CD14-positive monocyte (primary cell): Measurements from ENCODE around the gene DTX4. TPM values are rescaled to one million over a fixed set of nuclear protein-coding genes. Genes with fewer than 3 reads are reported as not detected.

ENCODE experiments used
- DNase-seq, 3 donors: peaks; one replicate each; pipeline ENCODE4 v3.0.0-alpha.2; 2011 to 2022
- H2AFZ ChIP-seq: 2 replicates; pipeline ENCODE4 v1.6.0; 2012; ENCODE audit warnings: mild to moderate bottlenecking, low read depth, low read length, inconsistent platforms; ENCODE audit not compliant: insufficient read depth, poor library complexity, severe bottlenecking
- H3K27ac ChIP-seq, 2 donors: 1 replicate in 1 of 2; 2 replicates in 1 of 2; pipeline ENCODE4 v1.5.1; 2012 to 2013; ENCODE audit warnings: low read length in 2 of 2, control low read depth in 1 of 2, inconsistent platforms in 1 of 2, low read depth in 1 of 2, mild to moderate bottlenecking in 1 of 2
- H3K27me3 ChIP-seq, 2 donors: one replicate each; pipeline versions ENCODE4 v1.6.0 to v1.6.1; 2011 to 2013; ENCODE audit warnings: low read length in 2 of 2; ENCODE audit not compliant: control insufficient read depth in 2 of 2, insufficient read depth in 2 of 2
- H3K36me3 ChIP-seq, 2 donors: replicated peaks in 1 of 2; 1 replicate in 1 of 2; 2 replicates in 1 of 2; pipeline versions ENCODE4 v1.5.1 to v1.6.1; 2012 to 2013; ENCODE audit warnings: low read length in 2 of 2, control low read depth in 1 of 2, inconsistent platforms in 1 of 2, mild to moderate bottlenecking in 1 of 2; ENCODE audit not compliant: insufficient read depth in 2 of 2, control insufficient read depth in 1 of 2
- H3K4me1 ChIP-seq, 2 donors: 1 replicate in 1 of 2; 2 replicates in 1 of 2; pipeline versions ENCODE4 v1.5.1 to v1.6.1; 2012 to 2013; ENCODE audit warnings: low read length in 2 of 2, control low read depth in 1 of 2, inconsistent platforms in 1 of 2, mild to moderate bottlenecking in 1 of 2, moderate library complexity in 1 of 2; ENCODE audit not compliant: insufficient read depth in 2 of 2, control insufficient read depth in 1 of 2
- H3K4me2 ChIP-seq: replicated peaks from 2 replicates; pipeline ENCODE3; 2012; ENCODE audit warnings: low read length, moderate library complexity, mild to moderate bottlenecking; ENCODE audit not compliant: poor library complexity, severe bottlenecking; ENCODE audit errors: extremely low read depth
- H3K4me3 ChIP-seq, 3 experiments: fragments of 200-600 bp in 1 of 3; sonication (generic) in 1 of 3; replicated peaks in 1 of 3; 1 replicate in 2 of 3; 2 replicates in 1 of 3; pipeline ENCODE4 v1.5.1; 2011 to 2013; ENCODE audit warnings: low read length in 3 of 3, mild to moderate bottlenecking in 3 of 3, control low read depth in 2 of 3, low read depth in 2 of 3, inconsistent platforms in 1 of 3, moderate library complexity in 1 of 3
- H3K79me2 ChIP-seq: 2 replicates; pipeline ENCODE4 v1.6.0; 2012; ENCODE audit warnings: mild to moderate bottlenecking, control low read depth, inconsistent platforms, low read length, moderate library complexity; ENCODE audit not compliant: insufficient read depth
- H3K9ac ChIP-seq: 2 replicates; pipeline ENCODE4 v1.6.0; 2017; ENCODE audit warnings: low read length, mild to moderate bottlenecking; ENCODE audit not compliant: insufficient read depth, poor library complexity, severe bottlenecking
- H3K9me3 ChIP-seq, 2 donors: replicated peaks in 1 of 2; 1 replicate in 1 of 2; 2 replicates in 1 of 2; pipeline versions ENCODE4 v1.5.1 to v1.6.1; 2012 to 2013; ENCODE audit warnings: low read length in 2 of 2, control low read depth in 1 of 2; ENCODE audit not compliant: control insufficient read depth in 1 of 2, insufficient read depth in 1 of 2
- H4K20me1 ChIP-seq: 2 replicates; pipeline ENCODE4 v1.6.0; 2012; ENCODE audit warnings: mild to moderate bottlenecking, low read length, control low read depth, moderate library complexity; ENCODE audit not compliant: insufficient read depth
- H3K27ac Mint-ChIP-seq, 7 donors: one replicate each; pipeline ENCODE4 v1.8.0; 2020; ENCODE audit warnings: mild to moderate bottlenecking in 7 of 7, mixed read lengths in 7 of 7, moderate library complexity in 6 of 7, inconsistent platforms in 2 of 7
- H3K27me3 Mint-ChIP-seq, 3 donors: one replicate each; pipeline ENCODE4 v1.8.0; 2021 to 2022; ENCODE audit warnings: low read depth in 3 of 3, mild to moderate bottlenecking in 3 of 3, mixed read lengths in 3 of 3, moderate library complexity in 3 of 3, inconsistent platforms in 1 of 3
- H3K36me3 Mint-ChIP-seq, 2 donors: one replicate each; pipeline ENCODE4 v1.8.0; 2020; ENCODE audit warnings: mixed read lengths in 2 of 2, inconsistent platforms in 1 of 2, mild to moderate bottlenecking in 1 of 2
- H3K4me1 Mint-ChIP-seq: one replicate; pipeline ENCODE4 v1.8.0; 2020; ENCODE audit warnings: mild to moderate bottlenecking, mixed read lengths
- H3K4me3 Mint-ChIP-seq, 2 donors: one replicate each; pipeline ENCODE4 v1.8.0; 2020; ENCODE audit warnings: mild to moderate bottlenecking in 2 of 2, mixed read lengths in 2 of 2, moderate library complexity in 1 of 2
- H3K9me3 Mint-ChIP-seq, 7 donors: one replicate each; pipeline ENCODE4 v1.8.0; 2020 to 2022; ENCODE audit warnings: mixed read lengths in 7 of 7, mild to moderate bottlenecking in 6 of 7, moderate library complexity in 6 of 7, inconsistent platforms in 2 of 7
- CTCF ChIP-seq: fragments of 200-600 bp; IDR thresholded peaks from one replicate; pipeline ENCODE4 v1.8.0; 2022; ENCODE audit warnings: antibody characterized with exemption, mild to moderate bottlenecking
- WGBS: methylation state at CpG from one replicate; pipeline ENCODE4 v1.1.5; 2013; ENCODE audit warnings: missing lambda C conversion rate; ENCODE audit not compliant: insufficient coverage; 5-methylcytosine and 5-hydroxymethylcytosine counted together
- intact Hi-C, 2 donors: fragments of 100-400 bp; cut with micrococcal nuclease; formaldehyde crosslinking; loops; one replicate each; pipeline versions ENCODE4 v1.15.0 to v1.15.1; 2023
- polyA plus RNA-seq, 3 donors: library from polyadenylated mRNA; depleted of rRNA in 1 of 3; unstranded in 2 of 3; stranded (reverse) in 1 of 3; fragments of 300-500 nt in 2 of 3; fragments of >200 nt in 1 of 3; fragmentation: Illumina TruSeq in 2 of 3; gene quantifications; 1 replicate in 2 of 3; 2 replicates in 1 of 3; pipeline ENCODE4 v1.2.3, GENCODE V29; 2012 to 2021

DTX4 gene
- polyA plus RNA-seq, 3 donors: 0.96 to 1.9 (median 1.1) TPM

- no peaks in the 10 kb centered on the region for H3K9me3 ChIP-seq
- no peaks in the 10 kb centered on the region for H3K27me3 ChIP-seq
- peaks cover 34 to 58% of the 10 kb centered on the region in 2 donors for H3K36me3 Mint-ChIP-seq
- no peak for DNase-seq
- H3K4me1 Mint-ChIP-seq: peaks cover 32% of the 10 kb centered on the region
- intact Hi-C loops: loop anchor here in 1 of 2 donors (10.0 kb wide), 1 partner anchor 197 kb away; no protein-coding TSS in a partner anchor
- no peak overlapping the region for H2AFZ ChIP-seq
- no CpG with 5 or more reads among the region's 1 CpG for WGBS
- H3K4me3 Mint-ChIP-seq: no peak overlapping the region
- peaks cover 24 to 67% of the 10 kb centered on the region in 2 donors for H3K36me3 ChIP-seq
- peak overlapping the region in 6 of 7 donors; percentile 0 to 87 (median 70) for H3K27ac Mint-ChIP-seq
- no peak overlapping the region for H3K4me2 ChIP-seq
- H3K4me1 ChIP-seq: peaks cover 10 to 25% of the 10 kb centered on the region in 2 donors
- peaks cover 83% of the 10 kb centered on the region for H3K79me2 ChIP-seq
- TF ChIP-seq CTCF: no peak
- peak overlapping the region in 1 of 2 donors; percentile 78 for H3K27ac ChIP-seq
- no peak overlapping the region for H3K9ac ChIP-seq
- H3K27me3 Mint-ChIP-seq: peaks cover 0 to 1% (median 0%) of the 10 kb centered on the region in 3 donors
- no peaks in the 10 kb centered on the region for H4K20me1 ChIP-seq
- no peaks in the 10 kb centered on the region for H3K9me3 Mint-ChIP-seq
- no peak overlapping the region for H3K4me3 ChIP-seq
These were observed 20.2 kb upstream of the DTX4 start for GRCh38 chr11:59151761-59152160.

- Mint-ChIP-seq H3K4me3 (peak overlapping the region; percentile 64 to 81), H3K27ac (peak overlapping the region; percentile 77 to 87 (median 83)), H3K9me3 (no peaks in the 10 kb centered on the region), H3K27me3 (peaks cover 0 to 1% (median 0%) of the 10 kb centered on the region in 3 donors), H3K36me3 (peaks cover 32 to 56% of the 10 kb centered on the region in 2 donors), H3K4me1 (peaks cover 30% of the 10 kb centered on the region)
- Histone ChIP-seq H3K36me3 (peaks cover 24 to 60% of the 10 kb centered on the region in 2 donors), H3K9ac (peak overlapping the region; percentile 22), H3K4me1 (peaks cover 8 to 22% of the 10 kb centered on the region in 2 donors), H3K27ac (peak overlapping the region in 1 of 2 donors; percentile 78), H3K79me2 (peaks cover 77% of the 10 kb centered on the region), H4K20me1 (no peaks in the 10 kb centered on the region), H3K4me2 (peak overlapping the region; percentile 49), H2AFZ (peak overlapping the region; percentile 49), H3K9me3 (no peaks in the 10 kb centered on the region), H3K4me3 (peak overlapping the region in 2 of 3 experiments; percentile 49 to 59), H3K27me3 (no peaks in the 10 kb centered on the region)
- WGBS: 55% methylated on average over 8 of the region's 8 CpGs
- intact Hi-C loops: loop anchor here in 1 of 2 donors (10.0 kb wide), 1 partner anchor 198 kb away; no protein-coding TSS in a partner anchor
- TF ChIP-seq CTCF: no peak
- peak in 1 of 3 donors; percentile 25 for DNase-seq
These were observed 19.5 kb upstream of the DTX4 start for GRCh38 chr11:59152312-59152951.
